LNCAP (cell line): ENCODE results near the gene DOCK4.

Source experiments
- TF ChIP-seq, protein P1 (sequence below): fragments of 450-650 bp; IDR thresholded peaks from 2 replicates; pipeline ENCODE4 v1.5.1; 2017; ENCODE audit warnings: mild to moderate bottlenecking

DOCK4 gene

DNA sequence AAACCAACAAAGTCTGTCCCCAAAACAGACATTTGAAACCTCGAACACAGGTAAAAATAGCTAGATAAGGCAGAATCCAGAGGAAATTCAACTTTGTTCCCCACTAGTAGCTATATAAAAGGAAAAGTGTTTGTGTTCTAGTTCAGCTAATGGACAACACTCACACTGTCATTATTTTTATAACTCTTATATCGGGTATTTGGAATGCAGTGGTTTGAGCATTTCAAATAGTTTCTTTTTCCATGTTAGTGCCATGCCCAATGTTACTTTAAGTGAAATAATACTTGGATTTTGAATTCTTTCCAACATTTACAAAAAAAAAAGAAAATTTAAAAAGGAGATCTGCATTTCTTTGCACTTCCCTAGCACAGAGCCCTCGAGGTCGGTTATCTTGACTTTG is 213.6 kb downstream of the DOCK4 start:
- TF ChIP-seq, protein P1, sequence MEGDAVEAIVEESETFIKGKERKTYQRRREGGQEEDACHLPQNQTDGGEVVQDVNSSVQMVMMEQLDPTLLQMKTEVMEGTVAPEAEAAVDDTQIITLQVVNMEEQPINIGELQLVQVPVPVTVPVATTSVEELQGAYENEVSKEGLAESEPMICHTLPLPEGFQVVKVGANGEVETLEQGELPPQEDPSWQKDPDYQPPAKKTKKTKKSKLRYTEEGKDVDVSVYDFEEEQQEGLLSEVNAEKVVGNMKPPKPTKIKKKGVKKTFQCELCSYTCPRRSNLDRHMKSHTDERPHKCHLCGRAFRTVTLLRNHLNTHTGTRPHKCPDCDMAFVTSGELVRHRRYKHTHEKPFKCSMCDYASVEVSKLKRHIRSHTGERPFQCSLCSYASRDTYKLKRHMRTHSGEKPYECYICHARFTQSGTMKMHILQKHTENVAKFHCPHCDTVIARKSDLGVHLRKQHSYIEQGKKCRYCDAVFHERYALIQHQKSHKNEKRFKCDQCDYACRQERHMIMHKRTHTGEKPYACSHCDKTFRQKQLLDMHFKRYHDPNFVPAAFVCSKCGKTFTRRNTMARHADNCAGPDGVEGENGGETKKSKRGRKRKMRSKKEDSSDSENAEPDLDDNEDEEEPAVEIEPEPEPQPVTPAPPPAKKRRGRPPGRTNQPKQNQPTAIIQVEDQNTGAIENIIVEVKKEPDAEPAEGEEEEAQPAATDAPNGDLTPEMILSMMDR: no peak

DNA sequence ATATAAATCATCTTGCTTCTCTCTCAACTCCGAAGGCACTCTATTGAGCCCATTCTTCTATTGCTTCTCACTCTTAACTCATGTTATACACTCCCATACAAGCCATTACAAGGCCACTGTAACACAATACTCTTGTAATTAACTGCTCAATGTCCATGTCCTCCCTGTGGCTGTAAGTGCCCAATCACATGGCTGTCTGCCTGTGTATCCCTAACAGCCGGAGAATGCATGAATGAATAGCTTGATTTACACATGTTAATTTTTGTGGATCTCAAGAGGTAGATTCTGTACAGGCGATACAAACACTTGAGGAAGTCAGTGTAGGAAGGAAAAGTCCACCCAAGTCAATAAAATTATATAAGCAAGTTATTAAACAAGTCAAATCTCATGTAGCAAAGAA is 215.6 kb downstream of the DOCK4 start:
- TF ChIP-seq, protein P1: no peak

DNA sequence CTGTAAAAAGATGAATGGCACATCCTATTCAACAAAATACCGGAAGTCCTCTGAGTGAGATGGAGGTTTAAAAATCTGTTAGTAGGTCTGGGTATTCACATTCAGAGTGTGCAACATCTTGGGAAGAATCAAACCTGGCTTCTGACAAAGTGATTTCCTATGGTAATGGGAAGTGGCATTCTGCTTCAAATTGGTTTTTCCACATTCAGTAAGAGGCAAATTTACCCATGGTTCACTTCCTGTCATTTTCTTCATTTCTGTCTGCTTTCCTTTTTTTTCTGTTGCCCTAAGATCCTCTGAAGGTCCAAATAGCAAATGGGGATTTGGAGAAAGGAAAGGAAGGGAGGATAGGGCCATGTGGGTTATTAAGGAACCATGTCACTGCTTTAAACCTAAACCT is 218.3 kb downstream of the DOCK4 start:
- TF ChIP-seq, protein P1: no peak

DNA sequence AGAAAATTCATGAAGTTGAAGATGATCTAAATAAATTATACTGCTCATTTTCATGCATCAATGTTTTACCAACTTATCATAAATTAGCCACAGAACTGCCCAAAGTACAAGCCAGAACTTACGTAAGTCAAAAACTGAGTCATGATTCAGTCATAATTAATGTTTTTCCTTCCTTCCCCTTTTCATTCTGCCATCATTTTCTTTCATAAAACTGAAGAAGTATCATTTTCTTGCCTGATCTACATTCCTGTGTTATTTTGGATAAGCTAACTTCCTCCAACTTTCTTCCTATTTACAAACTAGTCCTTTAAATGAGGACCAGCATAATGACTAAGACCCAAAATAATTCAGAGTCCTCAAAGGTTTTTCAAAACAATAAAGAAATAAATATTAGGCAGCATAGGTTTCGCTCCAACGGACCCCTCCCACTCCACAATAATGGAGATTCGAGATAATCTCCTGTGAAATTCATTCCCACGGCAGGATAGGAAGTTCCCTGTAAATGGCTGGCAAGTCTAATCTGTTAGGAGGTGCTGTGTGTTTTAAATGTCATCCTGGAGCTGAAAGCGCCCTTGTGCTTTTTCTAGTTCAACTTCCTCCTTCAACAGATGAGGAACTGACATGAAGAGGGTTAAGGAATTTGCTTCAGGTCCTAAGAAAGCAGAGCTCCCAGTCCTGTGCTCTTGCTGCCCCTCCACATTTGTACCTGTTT is 218.9 kb downstream of the DOCK4 start:
- TF ChIP-seq, protein P1: no peak

DNA sequence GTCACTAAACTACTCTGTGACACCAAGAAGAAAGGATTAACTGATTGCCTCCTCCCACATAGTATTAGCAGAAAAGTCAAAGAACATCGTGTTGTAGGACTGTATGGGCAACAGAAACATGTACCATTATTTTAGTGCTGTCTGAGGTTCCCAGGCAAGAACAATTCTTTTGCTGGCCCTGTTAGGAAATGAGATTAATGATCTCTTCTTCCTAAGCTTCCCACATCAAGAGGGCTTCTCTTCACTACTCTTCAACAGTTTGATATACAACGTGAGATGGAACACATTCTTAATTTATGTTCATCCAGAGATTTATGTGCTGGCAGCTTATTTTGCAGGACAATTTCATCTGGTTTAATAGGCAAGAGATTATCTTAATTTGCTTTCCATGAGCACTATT is 219.6 kb downstream of the DOCK4 start:
- TF ChIP-seq, protein P1: no peak

DNA sequence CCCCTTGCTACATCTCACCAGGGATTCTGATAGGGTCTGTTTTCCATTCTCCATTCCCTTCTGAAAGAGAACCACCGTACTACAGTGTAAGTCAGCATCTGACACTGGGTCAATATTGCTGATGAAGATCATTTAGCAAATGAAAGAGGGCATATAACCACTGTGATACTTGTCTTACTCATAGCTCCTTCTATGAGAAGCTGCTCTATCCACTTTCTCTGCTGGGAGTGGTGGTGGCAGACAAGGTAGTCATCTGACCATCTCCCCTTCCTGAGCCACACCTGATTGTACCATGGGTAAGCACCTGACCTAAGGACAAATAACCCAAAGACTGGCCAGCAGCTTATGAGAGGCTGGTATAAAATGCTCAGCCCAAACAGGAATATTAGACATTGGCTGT is 220.4 kb downstream of the DOCK4 start:
- TF ChIP-seq, protein P1: no peak

DNA sequence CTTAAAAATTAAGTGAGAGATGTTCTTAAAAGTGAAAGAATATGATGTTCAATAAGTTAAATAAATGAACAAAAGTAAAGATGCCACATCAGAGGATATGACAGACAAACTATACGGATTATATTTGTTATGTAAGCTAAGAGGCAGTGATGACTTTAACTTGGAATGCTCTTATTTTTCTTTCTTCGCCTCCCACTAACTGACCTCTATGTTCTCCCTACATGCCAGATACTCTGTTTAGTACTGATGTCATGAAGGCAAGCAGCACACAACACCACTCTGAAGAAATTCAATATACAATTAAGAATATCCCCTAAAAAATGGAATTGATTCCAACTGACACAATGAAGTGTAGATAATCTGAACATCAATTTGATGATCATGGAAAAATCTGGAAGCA is 223.4 kb downstream of the DOCK4 start:
- TF ChIP-seq, protein P1: no peak

DNA sequence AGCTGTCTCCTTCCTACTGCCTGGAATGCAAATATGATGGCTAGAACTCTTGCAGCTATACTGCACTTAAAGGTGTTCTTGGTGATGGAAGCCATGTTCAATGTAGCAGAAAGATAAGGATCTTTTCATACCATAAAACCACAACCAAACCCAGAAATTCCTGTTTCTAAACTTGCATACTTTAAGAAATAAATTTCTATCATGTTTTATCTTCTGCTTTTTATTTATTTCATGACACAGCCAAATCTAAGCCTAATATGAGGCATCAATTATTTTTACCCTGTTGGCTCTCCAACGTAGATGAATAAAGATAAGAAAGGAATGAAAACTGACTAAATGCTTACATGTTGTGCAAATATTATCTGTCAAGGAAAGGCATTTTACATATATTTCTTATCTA is 224.1 kb downstream of the DOCK4 start:
- TF ChIP-seq, protein P1: no peak
